ENCODE results near the gene ABCC6. TPM values are rescaled to one million over a fixed set of nuclear protein-coding genes. Genes with fewer than 3 reads are reported as not detected.
"Not testable (repeated sequence)": the region's sequence is repeated elsewhere in the genome, so short reads cannot be mapped to it uniquely, and the experiment has no call there.

The ABCC6 gene
- total and polyA plus RNA-seq, 10 of the 15 experiments (the other 5 are each of a cell fraction or from before 2014, with no cell fraction given), result 0.05 to 0.13 (median 0.06) TPM; not detected in 5

DNA sequence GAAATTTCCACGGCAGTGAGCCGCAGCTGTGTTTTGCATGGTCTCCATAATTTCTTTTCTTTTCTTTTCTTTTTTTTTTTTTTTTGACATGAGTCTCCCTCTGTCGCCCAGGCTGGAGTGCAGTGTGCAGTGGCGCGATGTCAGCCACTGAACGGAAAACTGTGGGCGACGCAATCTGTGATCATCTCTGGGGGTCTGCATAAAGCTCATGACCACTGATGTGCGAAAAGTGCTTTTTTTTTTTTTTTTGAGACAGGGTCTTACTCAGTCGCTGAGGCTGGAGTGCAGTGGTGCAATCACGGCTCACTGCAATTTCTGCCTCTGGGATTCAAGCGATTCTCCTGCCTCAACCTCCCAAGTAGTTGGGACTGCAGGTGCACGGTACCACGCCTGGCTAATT lies 117.6 kb downstream of the ABCC6 start:
- ChIA-PET SMC1A (ENCODE audit: uncharacterized antibody, unreplicated experiment) (no interaction called here), RAD21 (ENCODE audit: unreplicated experiment) (no interaction called here), POLR2A (interaction anchor here (0.6 to 0.7 kb wide), 2 partner anchors 51 to 218 kb away, joined by 4 to 5 read pairs; no protein-coding TSS in a partner anchor), CTCF (no interaction called here)
- TF ChIP-seq, protein P1, sequence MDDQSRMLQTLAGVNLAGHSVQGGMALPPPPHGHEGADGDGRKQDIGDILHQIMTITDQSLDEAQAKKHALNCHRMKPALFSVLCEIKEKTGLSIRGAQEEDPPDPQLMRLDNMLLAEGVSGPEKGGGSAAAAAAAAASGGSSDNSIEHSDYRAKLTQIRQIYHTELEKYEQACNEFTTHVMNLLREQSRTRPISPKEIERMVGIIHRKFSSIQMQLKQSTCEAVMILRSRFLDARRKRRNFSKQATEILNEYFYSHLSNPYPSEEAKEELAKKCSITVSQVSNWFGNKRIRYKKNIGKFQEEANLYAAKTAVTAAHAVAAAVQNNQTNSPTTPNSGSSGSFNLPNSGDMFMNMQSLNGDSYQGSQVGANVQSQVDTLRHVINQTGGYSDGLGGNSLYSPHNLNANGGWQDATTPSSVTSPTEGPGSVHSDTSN (IDR thresholded peaks at IDR 0.05; ENCODE audit: insufficient replicate concordance, low read depth, low read length), result no peak
- no peak for TF ChIP-seq SMAD1 (IDR thresholded peaks at IDR 0.05; ENCODE audit: low read depth, partially characterized antibody)
- TF ChIP-seq, protein P2, sequence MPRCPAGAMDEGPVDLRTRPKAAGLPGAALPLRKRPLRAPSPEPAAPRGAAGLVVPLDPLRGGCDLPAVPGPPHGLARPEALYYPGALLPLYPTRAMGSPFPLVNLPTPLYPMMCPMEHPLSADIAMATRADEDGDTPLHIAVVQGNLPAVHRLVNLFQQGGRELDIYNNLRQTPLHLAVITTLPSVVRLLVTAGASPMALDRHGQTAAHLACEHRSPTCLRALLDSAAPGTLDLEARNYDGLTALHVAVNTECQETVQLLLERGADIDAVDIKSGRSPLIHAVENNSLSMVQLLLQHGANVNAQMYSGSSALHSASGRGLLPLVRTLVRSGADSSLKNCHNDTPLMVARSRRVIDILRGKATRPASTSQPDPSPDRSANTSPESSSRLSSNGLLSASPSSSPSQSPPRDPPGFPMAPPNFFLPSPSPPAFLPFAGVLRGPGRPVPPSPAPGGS (IDR thresholded peaks at IDR 0.05; ENCODE audit: borderline replicate concordance, insufficient read depth, low read depth, low read length, poor library complexity, severe bottlenecking), result peak; percentile 64
- FAIRE-seq (no peak), DNase-seq (ENCODE audit: low read depth, low spot score) (no peak), ATAC-seq (no peak)
- H3K4me3 ChIP-seq, result no peak overlapping the region
- no peak overlapping the region for H3K27ac ChIP-seq (ENCODE audit: control insufficient read depth, insufficient read depth)
- H2AFZ ChIP-seq (ENCODE audit: control insufficient read depth, low read depth, low read length), result no peak overlapping the region
- WGBS (ENCODE audit: insufficient coverage, insufficient replicate concordance, low lambda C conversion rate, missing lambda C conversion rate), result 49% methylated on average over 13 of the region's 14 CpGs
- no peaks in the 10 kb centered on the region for H3K79me2 ChIP-seq (ENCODE audit: control insufficient read depth, insufficient read depth, low read length)
- intact Hi-C loops (cut with micrococcal nuclease; ENCODE audit: unreplicated experiment), result no loop called here
- H3K9me3 ChIP-seq (replicated peaks; ENCODE audit: control insufficient read depth, insufficient read depth, low read length), result no peaks in the 10 kb centered on the region; the same call in 2 of the 3 replicates
- H3K9ac ChIP-seq (ENCODE audit: control insufficient read depth, insufficient read depth, low read length), result no peak overlapping the region
- H3K4me2 ChIP-seq (ENCODE audit: control insufficient read depth, insufficient read depth), result no peak overlapping the region
- H3K4me1 ChIP-seq (ENCODE audit: control insufficient read depth, insufficient read depth, low read length), result no peaks in the 10 kb centered on the region
- BruUV-seq (replicated peaks), result no TSS peak
- H4K20me1 ChIP-seq (ENCODE audit: control insufficient read depth, insufficient read depth), result no peaks in the 10 kb centered on the region
- no peaks in the 10 kb centered on the region for H3K27me3 ChIP-seq (replicated peaks in 1 of 2; ENCODE audit: control insufficient read depth in 2 of 2, insufficient read depth in 2 of 2, low read length in 1 of 2)
- in situ Hi-C loops (cut with MboI), result no loop called here
- peaks cover 23 to 43% of the 10 kb centered on the region in 2 experiments for H3K36me3 ChIP-seq (ENCODE audit: control insufficient read depth in 2 of 2, insufficient read depth in 2 of 2, low read length in 1 of 2)

DNA sequence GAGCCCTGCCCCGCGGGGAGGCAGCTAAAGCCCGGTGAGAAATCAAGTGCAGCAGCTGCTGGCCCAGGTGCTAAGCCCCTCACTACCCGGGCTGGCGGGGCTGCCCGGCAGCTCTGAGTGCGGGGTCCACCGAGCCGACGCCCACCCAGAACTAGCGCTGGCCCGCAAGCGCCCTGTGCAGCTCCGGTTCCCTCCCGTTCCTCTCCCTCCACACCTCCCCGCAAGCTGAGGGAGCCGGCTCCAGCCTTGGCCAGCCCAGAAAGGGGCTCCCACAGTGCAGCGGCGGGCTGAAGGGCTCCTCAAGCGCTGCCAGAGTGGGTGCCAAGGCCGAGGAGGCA lies 118.5 kb downstream of the ABCC6 start:
- SMC1A ChIA-PET (ENCODE audit: uncharacterized antibody, unreplicated experiment); ATAC-seq; H2AFZ ChIP-seq (ENCODE audit: control insufficient read depth, low read depth, low read length); H4K20me1 ChIP-seq (ENCODE audit: control insufficient read depth, insufficient read depth); in situ Hi-C loops (cut with MboI); FAIRE-seq; H3K27ac ChIP-seq (ENCODE audit: control insufficient read depth, insufficient read depth); H3K9me3 ChIP-seq (replicated peaks; ENCODE audit: control insufficient read depth, insufficient read depth, low read length); intact Hi-C loops (cut with micrococcal nuclease; ENCODE audit: unreplicated experiment); BruUV-seq (replicated peaks); DNase-seq (ENCODE audit: low read depth, low spot score); H3K9ac ChIP-seq (ENCODE audit: control insufficient read depth, insufficient read depth, low read length); H3K4me1 ChIP-seq (ENCODE audit: control insufficient read depth, insufficient read depth, low read length); H3K27me3 ChIP-seq (replicated peaks in 1 of 2; ENCODE audit: control insufficient read depth in 2 of 2, insufficient read depth in 2 of 2, low read length in 1 of 2); RAD21 ChIA-PET (ENCODE audit: unreplicated experiment); CTCF ChIA-PET; H3K4me3 ChIP-seq; H3K4me2 ChIP-seq (ENCODE audit: control insufficient read depth, insufficient read depth); H3K79me2 ChIP-seq (ENCODE audit: control insufficient read depth, insufficient read depth, low read length): not testable (repeated sequence)
- H3K36me3 ChIP-seq (ENCODE audit: control insufficient read depth in 2 of 2, insufficient read depth in 2 of 2, low read length in 1 of 2), result peaks cover 20 to 38% of the 10 kb centered on the region in 2 experiments
- WGBS (ENCODE audit: insufficient coverage, insufficient replicate concordance, low lambda C conversion rate, missing lambda C conversion rate), result over 99% methylated on average over 17 of the region's 21 CpGs
- POLR2A ChIA-PET, result interaction anchor here (0.6 kb wide), 1 partner anchor 51 kb away, joined by 3 read pairs; no protein-coding TSS in a partner anchor

All from GM12878 (cell line).